Naive thymus-derived CD4-positive, alpha-beta T cell (primary cell): ENCODE measurements around the gene EHMT1. TPM values are rescaled to one million over a fixed set of nuclear protein-coding genes. Genes with fewer than 3 reads are reported as not detected.
"Not testable (repeated sequence)": the region's sequence is repeated elsewhere in the genome, so short reads cannot be mapped to it uniquely, and the experiment has no call there.

Experiments
- ATAC-seq: fragments of 150-1000 bp; cut with Tn5 transposase; 2 replicates; pipeline ENCODE4 v1.10.0; 2021; ENCODE audit warnings: mild to moderate bottlenecking, moderate library complexity
- CTCF ChIA-PET: fragments of 350-600 bp; sonication (Branson Sonifier 250); formaldehyde crosslinking; loops from one replicate; lab custom pipeline; 2021; ENCODE audit warnings: antibody characterized with exemption; lab: Charles Lee
- POLR2A ChIA-PET: fragments of 350-600 bp; sonication (Branson Sonifier 250); formaldehyde crosslinking; loops from one replicate; lab custom pipeline; 2021; ENCODE audit warnings: antibody characterized with exemption, inconsistent platforms; lab: Charles Lee
- DNase-seq, 9 donors: peaks; one replicate each; pipeline versions ENCODE4 v3.0.0 to v3.0.0-alpha.2; 2020 to 2022; ENCODE audit warnings: mixed read lengths in 1 of 9
- H3K27ac ChIP-seq: one replicate; pipeline ENCODE4 v1.7.0; 2013; ENCODE audit warnings: mild to moderate bottlenecking, low read depth, low read length, moderate library complexity
- H3K27me3 ChIP-seq, 2 donors: one replicate each; pipeline ENCODE4 v1.7.0; 2013; ENCODE audit warnings: low read length in 2 of 2, mild to moderate bottlenecking in 2 of 2, moderate library complexity in 2 of 2; ENCODE audit not compliant: control insufficient read depth in 2 of 2, insufficient read depth in 2 of 2
- H3K36me3 ChIP-seq, 3 experiments: 1 replicate in 2 of 3; 2 replicates in 1 of 3; pipeline ENCODE4 v1.7.0; 2013; ENCODE audit warnings: low read length in 3 of 3, mild to moderate bottlenecking in 3 of 3, moderate library complexity in 1 of 3; ENCODE audit not compliant: insufficient read depth in 3 of 3, control insufficient read depth in 2 of 3
- H3K4me1 ChIP-seq, 2 donors: one replicate each; pipeline ENCODE4 v1.7.0; 2013; ENCODE audit warnings: low read length in 2 of 2, mild to moderate bottlenecking in 2 of 2, moderate library complexity in 1 of 2; ENCODE audit not compliant: control insufficient read depth in 2 of 2, insufficient read depth in 2 of 2
- H3K4me3 ChIP-seq: 2 replicates; pipeline ENCODE4 v1.7.0; 2013; ENCODE audit warnings: mild to moderate bottlenecking, low read length
- H3K9me3 ChIP-seq, 3 experiments: 1 replicate in 2 of 3; 2 replicates in 1 of 3; pipeline ENCODE4 v1.7.0; 2013; ENCODE audit warnings: low read length in 3 of 3; ENCODE audit not compliant: control insufficient read depth in 2 of 3
- H3K27ac Mint-ChIP-seq, 9 donors: one replicate each; pipeline ENCODE4 v1.8.0; 2020 to 2022; ENCODE audit warnings: mixed read lengths in 9 of 9, mild to moderate bottlenecking in 8 of 9, moderate library complexity in 5 of 9, inconsistent platforms in 2 of 9
- H3K27me3 Mint-ChIP-seq, 5 donors: one replicate each; pipeline ENCODE4 v1.8.0; 2021 to 2022; ENCODE audit warnings: mixed read lengths in 5 of 5, mild to moderate bottlenecking in 1 of 5
- H3K36me3 Mint-ChIP-seq, 5 donors: one replicate each; pipeline ENCODE4 v1.8.0; 2020 to 2022; ENCODE audit warnings: mixed read lengths in 5 of 5, mild to moderate bottlenecking in 3 of 5, inconsistent platforms in 1 of 5
- H3K4me1 Mint-ChIP-seq, 7 donors: one replicate each; pipeline ENCODE4 v1.8.0; 2020 to 2022; ENCODE audit warnings: mixed read lengths in 7 of 7, mild to moderate bottlenecking in 3 of 7, inconsistent platforms in 1 of 7
- H3K4me3 Mint-ChIP-seq, 10 donors: one replicate each; pipeline ENCODE4 v1.8.0; 2020 to 2022; ENCODE audit warnings: mild to moderate bottlenecking in 10 of 10, mixed read lengths in 10 of 10, moderate library complexity in 6 of 10, inconsistent platforms in 2 of 10
- H3K9me3 Mint-ChIP-seq, 11 donors: one replicate each; pipeline ENCODE4 v1.8.0; 2020 to 2022; ENCODE audit warnings: mixed read lengths in 11 of 11, mild to moderate bottlenecking in 4 of 11, inconsistent platforms in 1 of 11, moderate library complexity in 1 of 11
- intact Hi-C, 2 donors: fragments of 100-400 bp; cut with micrococcal nuclease; formaldehyde crosslinking; loops; one replicate each; pipeline ENCODE4 v1.15.1; 2023
- polyA plus RNA-seq, 2 donors: library from polyadenylated mRNA; unstranded; fragments of 300-500 nt; fragmentation: Illumina TruSeq; gene quantifications; one replicate each; pipeline ENCODE4 v1.2.3, GENCODE V29; 2021
- total RNA-seq, 6 experiments: library from RNA in 5 of 6; stranded (reverse) in 5 of 6; gene quantifications; 1 replicate in 5 of 6; 2 replicates in 1 of 6; pipeline ENCODE4 v1.2.3 and lab custom pipeline; 2021 to 2026

The EHMT1 gene
- total and polyA plus RNA-seq, 7 experiments from 2014 or later: 24.7 to 132 (median 112) TPM

- Histone ChIP-seq H3K9me3 (peaks cover 7 to 44% (median 15%) of the 10 kb centered on the region in 3 experiments), H3K4me1 (peaks cover 7 to 17% of the 10 kb centered on the region in 2 donors), H3K36me3 (peaks cover 12 to 68% (median 26%) of the 10 kb centered on the region in 3 experiments)
- peaks cover 3 to 49% (median 27%) of the 10 kb centered on the region in 11 donors for H3K9me3 Mint-ChIP-seq
- H3K4me3 Mint-ChIP-seq: peak overlapping the region in 7 of 10 donors; percentile 11 to 72 (median 56)
- H3K4me3 ChIP-seq, H3K27me3 Mint-ChIP-seq, intact Hi-C loops, H3K27me3 ChIP-seq, H3K27ac ChIP-seq, CTCF ChIA-PET, POLR2A ChIA-PET: not testable (repeated sequence)
- peak; percentile 49 for ATAC-seq
- DNase-seq: peak in 6 of 9 donors; percentile 42 to 59 (median 50)
- H3K36me3 Mint-ChIP-seq: peaks cover 30 to 80% (median 70%) of the 10 kb centered on the region in 5 donors
- peaks cover 20 to 49% (median 32%) of the 10 kb centered on the region in 7 donors for H3K4me1 Mint-ChIP-seq
- H3K27ac Mint-ChIP-seq: peak overlapping the region; percentile 47 to 96 (median 83)
These were observed 97.3 kb downstream of the EHMT1 start for GRCh38 chr9:137715866-137716693.

GRCh38 chr9:137716694-137717287 lies 98.0 kb downstream of the EHMT1 start:
- Mint-ChIP-seq H3K4me1 (peaks cover 26 to 51% (median 35%) of the 10 kb centered on the region in 7 donors), H3K4me3 (peak overlapping the region in 4 of 10 donors; percentile 17 to 56 (median 42)), H3K9me3 (peaks cover 3 to 49% (median 29%) of the 10 kb centered on the region in 11 donors), H3K27ac (peak overlapping the region in 7 of 9 donors; percentile 38 to 84 (median 78)), H3K36me3 (peaks cover 30 to 79% (median 71%) of the 10 kb centered on the region in 5 donors), H3K27me3 (no peaks in the 10 kb centered on the region)
- Histone ChIP-seq H3K27me3 (no peaks in the 10 kb centered on the region), H3K9me3 (peaks cover 7 to 44% (median 15%) of the 10 kb centered on the region in 3 experiments), H3K36me3 (peaks cover 12 to 63% (median 19%) of the 10 kb centered on the region in 3 experiments), H3K4me3 (no peak overlapping the region), H3K4me1 (peaks cover 11 to 23% of the 10 kb centered on the region in 2 donors), H3K27ac (no peak overlapping the region)
- CTCF ChIA-PET: no interaction called here
- intact Hi-C loops: no loop called here
- no peak for DNase-seq
- POLR2A ChIA-PET: no interaction called here
- peak; percentile 14 for ATAC-seq

- peaks cover 22 to 79% (median 63%) of the 10 kb centered on the region in 5 donors for H3K36me3 Mint-ChIP-seq
These were observed 99.0 kb downstream of the EHMT1 start for GRCh38 chr9:137717776-137718327.

GRCh38 chr9:137719194-137719593 lies 100.4 kb downstream of the EHMT1 start:
- H3K36me3 Mint-ChIP-seq: peaks cover 18 to 80% (median 57%) of the 10 kb centered on the region in 5 donors
- intact Hi-C loops: no loop called here
- no peak for ATAC-seq
- no peaks in the 10 kb centered on the region for H3K27me3 Mint-ChIP-seq
- H3K27ac Mint-ChIP-seq: peak overlapping the region in 1 of 9 donors; percentile 28
- H3K4me1 Mint-ChIP-seq: peaks cover 34 to 55% (median 44%) of the 10 kb centered on the region in 7 donors
- H3K4me3 Mint-ChIP-seq: no peak overlapping the region
- CTCF ChIA-PET: no interaction called here
- H3K27ac ChIP-seq: no peak overlapping the region
- H3K9me3 Mint-ChIP-seq: peaks cover 3 to 44% (median 25%) of the 10 kb centered on the region in 11 donors
- POLR2A ChIA-PET: no interaction called here
- no peak overlapping the region for H3K4me3 ChIP-seq
- H3K4me1 ChIP-seq: peaks cover 30 to 45% of the 10 kb centered on the region in 2 donors
- no peak for DNase-seq
- H3K36me3 ChIP-seq: peaks cover 8 to 53% (median 14%) of the 10 kb centered on the region in 3 experiments
- H3K9me3 ChIP-seq: peaks cover 7 to 44% (median 15%) of the 10 kb centered on the region in 3 experiments
- no peaks in the 10 kb centered on the region for H3K27me3 ChIP-seq

More at GRCh38 chr9:137717776-137718327, 99.0 kb downstream of the EHMT1 start:
- peaks cover 22 to 33% of the 10 kb centered on the region in 2 donors for H3K4me1 ChIP-seq
- Mint-ChIP-seq H3K4me3 (peak overlapping the region in 3 of 10 donors; percentile 14 to 42 (median 41)), H3K4me1 (peaks cover 26 to 51% (median 35%) of the 10 kb centered on the region in 7 donors), H3K9me3 (peaks cover 3 to 49% (median 28%) of the 10 kb centered on the region in 11 donors), H3K27me3 (no peaks in the 10 kb centered on the region), H3K27ac (peak overlapping the region in 5 of 9 donors; percentile 36 to 85 (median 75))
- no peaks in the 10 kb centered on the region for H3K27me3 ChIP-seq
- DNase-seq (no peak), ATAC-seq (no peak)
- H3K36me3 ChIP-seq: peaks cover 12 to 56% (median 18%) of the 10 kb centered on the region in 3 experiments
- ChIA-PET POLR2A (no interaction called here), CTCF (no interaction called here)
- H3K9me3 ChIP-seq: peaks cover 7 to 44% (median 15%) of the 10 kb centered on the region in 3 experiments
- intact Hi-C loops: no loop called here
- no peak overlapping the region for H3K27ac ChIP-seq
- H3K4me3 ChIP-seq: no peak overlapping the region

GRCh38 chr9:137720571-137721110 lies 101.8 kb downstream of the EHMT1 start:
- intact Hi-C loops: loop anchor here in 1 of 2 donors (5.0 kb wide), 2 partner anchors 52 to 307 kb away; no protein-coding TSS in a partner anchor
- DNase-seq (no peak), ATAC-seq (no peak)
- Histone ChIP-seq H3K36me3 (peaks cover 6 to 48% (median 13%) of the 10 kb centered on the region in 3 experiments), H3K27me3 (no peaks in the 10 kb centered on the region), H3K4me1 (peaks cover 27 to 45% of the 10 kb centered on the region in 2 donors), H3K9me3 (peaks cover 4 to 36% (median 9%) of the 10 kb centered on the region in 3 experiments), H3K4me3 (no peak overlapping the region), H3K27ac (no peak overlapping the region)
- Mint-ChIP-seq H3K27me3 (no peaks in the 10 kb centered on the region), H3K4me1 (peaks cover 37 to 58% (median 49%) of the 10 kb centered on the region in 7 donors), H3K4me3 (no peak overlapping the region), H3K36me3 (peaks cover 18 to 79% (median 61%) of the 10 kb centered on the region in 5 donors), H3K9me3 (peaks cover 0 to 39% (median 16%) of the 10 kb centered on the region in 11 donors), H3K27ac (peak overlapping the region in 4 of 9 donors; percentile 18 to 43 (median 28))
- ChIA-PET CTCF (no interaction called here), POLR2A (interaction anchor here (0.6 kb wide), 1 partner anchor 26 kb away, joined by 3 read pairs; no protein-coding TSS in a partner anchor)
